ENCODE measurements around the gene RTN4R.

RTN4R gene

GRCh38 chr22:20204806-20205205 is 63.3 kb downstream of the RTN4R start:
- Histone ChIP-seq H3K36me3 (ENCODE audit: control insufficient read depth, insufficient read depth, low read length) (no peaks in the 10 kb centered on the region), H3K9me3 (ENCODE audit: control insufficient read depth, low read length) (no peaks in the 10 kb centered on the region), H3K4me3 (ENCODE audit: insufficient read depth, low read depth, low read length, poor library complexity, severe bottlenecking) (no peak overlapping the region), H3K27me3 (replicated peaks; ENCODE audit: control insufficient read depth, insufficient read depth, low read length, poor library complexity, severe bottlenecking) (no peaks in the 10 kb centered on the region), H3K27ac (ENCODE audit: insufficient read depth, low read length, poor library complexity, severe bottlenecking) (no peak overlapping the region), H3K4me1 (ENCODE audit: control insufficient read depth, insufficient read depth, low read length, poor library complexity, severe bottlenecking) (peaks cover 17% of the 10 kb centered on the region)
- no peak for DNase-seq

DNA sequence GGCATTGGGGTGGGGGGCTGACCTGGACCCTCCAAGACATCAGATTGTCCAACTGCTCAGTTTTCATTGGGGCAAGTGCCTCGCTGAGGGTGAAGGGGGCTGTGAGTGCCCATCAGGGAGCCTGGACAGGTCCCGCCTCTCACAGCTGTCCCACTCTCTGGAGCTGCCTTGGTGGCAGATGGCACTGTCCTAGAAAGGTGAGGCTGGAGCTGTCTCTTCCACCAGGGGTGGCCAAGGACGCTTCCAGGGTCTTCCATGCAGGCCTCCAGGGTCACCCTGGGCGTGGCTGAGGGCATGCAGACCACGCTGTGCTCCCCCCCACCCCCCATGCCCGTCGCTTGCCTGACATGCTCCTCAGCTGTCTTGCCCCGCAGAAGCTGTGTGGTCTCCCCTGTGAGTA is 63.8 kb downstream of the RTN4R start:
- H3K4me3 ChIP-seq (ENCODE audit: insufficient read depth, low read depth, low read length, poor library complexity, severe bottlenecking) = no peak overlapping the region
- DNase-seq = no peak
- H3K4me1 ChIP-seq (ENCODE audit: control insufficient read depth, insufficient read depth, low read length, poor library complexity, severe bottlenecking) = peaks cover 17% of the 10 kb centered on the region
- H3K27me3 ChIP-seq (replicated peaks; ENCODE audit: control insufficient read depth, insufficient read depth, low read length, poor library complexity, severe bottlenecking) = no peaks in the 10 kb centered on the region
- no peaks in the 10 kb centered on the region for H3K36me3 ChIP-seq (ENCODE audit: control insufficient read depth, insufficient read depth, low read length)
- no peak overlapping the region for H3K27ac ChIP-seq (ENCODE audit: insufficient read depth, low read length, poor library complexity, severe bottlenecking)
- no peaks in the 10 kb centered on the region for H3K9me3 ChIP-seq (ENCODE audit: control insufficient read depth, low read length)

GRCh38 chr22:20203552-20204201 is 64.4 kb downstream of the RTN4R start:
- H3K9me3 ChIP-seq (ENCODE audit: control insufficient read depth, low read length) = no peaks in the 10 kb centered on the region
- DNase-seq = no peak
- H3K27me3 ChIP-seq (replicated peaks; ENCODE audit: control insufficient read depth, insufficient read depth, low read length, poor library complexity, severe bottlenecking) = no peaks in the 10 kb centered on the region
- no peaks in the 10 kb centered on the region for H3K36me3 ChIP-seq (ENCODE audit: control insufficient read depth, insufficient read depth, low read length)
- H3K4me3 ChIP-seq (ENCODE audit: insufficient read depth, low read depth, low read length, poor library complexity, severe bottlenecking) = no peak overlapping the region
- H3K27ac ChIP-seq (ENCODE audit: insufficient read depth, low read length, poor library complexity, severe bottlenecking) = no peak overlapping the region
- peaks cover 17% of the 10 kb centered on the region for H3K4me1 ChIP-seq (ENCODE audit: control insufficient read depth, insufficient read depth, low read length, poor library complexity, severe bottlenecking)

DNA sequence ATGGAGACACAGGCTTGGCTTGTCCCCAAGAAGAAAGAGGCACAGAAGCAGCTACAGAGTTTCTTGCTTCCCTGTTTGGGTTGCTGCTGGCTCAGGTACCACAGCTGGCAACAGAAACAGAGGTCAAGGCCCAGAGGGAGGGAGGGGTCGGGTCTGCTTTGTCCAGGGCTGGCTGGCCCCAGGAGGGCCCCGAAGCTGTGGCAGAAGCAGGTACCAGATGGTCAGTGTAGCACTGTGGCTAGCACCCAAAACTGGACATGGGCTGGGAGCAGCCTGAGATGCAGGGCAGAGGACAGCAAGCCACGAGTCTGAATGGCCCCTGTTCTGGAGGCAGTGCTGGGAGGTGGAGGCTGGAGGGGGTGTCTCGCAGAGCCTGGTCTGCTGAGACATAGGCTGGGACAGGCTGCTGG is 65.0 kb downstream of the RTN4R start:
- Histone ChIP-seq H3K36me3 (ENCODE audit: control insufficient read depth, insufficient read depth, low read length) (no peaks in the 10 kb centered on the region), H3K27ac (ENCODE audit: insufficient read depth, low read length, poor library complexity, severe bottlenecking) (no peak overlapping the region), H3K4me3 (ENCODE audit: insufficient read depth, low read depth, low read length, poor library complexity, severe bottlenecking) (no peak overlapping the region), H3K9me3 (ENCODE audit: control insufficient read depth, low read length) (no peaks in the 10 kb centered on the region), H3K27me3 (replicated peaks; ENCODE audit: control insufficient read depth, insufficient read depth, low read length, poor library complexity, severe bottlenecking) (no peaks in the 10 kb centered on the region), H3K4me1 (ENCODE audit: control insufficient read depth, insufficient read depth, low read length, poor library complexity, severe bottlenecking) (peaks cover 15% of the 10 kb centered on the region)
- DNase-seq = no peak

GRCh38 chr22:20201837-20202392 is 66.2 kb downstream of the RTN4R start:
- H3K4me1 ChIP-seq (ENCODE audit: control insufficient read depth, insufficient read depth, low read length, poor library complexity, severe bottlenecking) = peaks cover 7% of the 10 kb centered on the region

DNA sequence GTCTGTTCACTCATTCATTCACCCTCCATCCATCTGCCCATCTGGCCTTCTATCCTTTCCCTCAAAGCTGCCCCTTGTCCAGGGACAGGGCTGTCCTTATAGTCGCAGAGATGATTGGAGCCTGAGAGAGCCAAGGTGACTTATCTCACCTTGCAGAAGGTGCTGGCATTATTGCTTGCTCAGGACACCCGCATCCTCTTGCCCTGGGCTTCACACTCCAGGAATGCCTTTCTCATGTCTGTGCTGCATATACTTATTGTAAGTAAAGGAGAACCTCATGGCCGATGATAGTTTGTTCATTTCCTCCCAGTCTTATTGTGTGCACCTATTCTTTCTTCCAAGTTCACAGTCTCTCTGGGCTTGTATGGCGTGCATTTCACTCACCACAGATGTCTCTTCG is 68.2 kb downstream of the RTN4R start:
- Histone ChIP-seq H3K27me3 (replicated peaks; ENCODE audit: control insufficient read depth, insufficient read depth, low read length, poor library complexity, severe bottlenecking) (no peaks in the 10 kb centered on the region), H3K4me3 (ENCODE audit: insufficient read depth, low read depth, low read length, poor library complexity, severe bottlenecking) (no peak overlapping the region)

More at GRCh38 chr22:20201837-20202392, 66.2 kb downstream of the RTN4R start:
- H3K27me3 ChIP-seq (replicated peaks; ENCODE audit: control insufficient read depth, insufficient read depth, low read length, poor library complexity, severe bottlenecking) = no peaks in the 10 kb centered on the region
- H3K4me3 ChIP-seq (ENCODE audit: insufficient read depth, low read depth, low read length, poor library complexity, severe bottlenecking) = no peak overlapping the region
- DNase-seq = no peak
- H3K36me3 ChIP-seq (ENCODE audit: control insufficient read depth, insufficient read depth, low read length) = no peaks in the 10 kb centered on the region
- no peaks in the 10 kb centered on the region for H3K9me3 ChIP-seq (ENCODE audit: control insufficient read depth, low read length)
- H3K27ac ChIP-seq (ENCODE audit: insufficient read depth, low read length, poor library complexity, severe bottlenecking) = no peak overlapping the region

DNA sequence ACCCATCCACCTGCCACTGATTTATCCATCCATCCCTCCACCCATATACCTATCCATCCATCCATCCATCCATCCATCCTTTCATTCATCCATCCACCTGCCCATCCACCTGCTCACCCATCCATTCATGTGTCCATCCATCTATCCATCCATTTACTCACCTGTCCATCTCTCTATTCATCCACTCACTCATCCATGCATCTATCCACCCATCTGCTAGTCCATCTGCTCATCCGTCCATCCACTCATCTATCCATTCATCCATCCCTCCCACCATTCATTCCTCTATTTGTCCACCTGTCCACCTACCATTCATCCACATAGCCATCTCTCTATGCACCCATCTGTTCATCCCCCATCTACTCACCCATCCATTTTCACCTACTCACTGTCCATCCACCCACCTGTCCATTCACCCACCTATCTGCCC is 68.7 kb downstream of the RTN4R start:
- no peaks in the 10 kb centered on the region for H3K27me3 ChIP-seq (replicated peaks; ENCODE audit: control insufficient read depth, insufficient read depth, low read length, poor library complexity, severe bottlenecking)
- no peak for DNase-seq
- no peaks in the 10 kb centered on the region for H3K4me1 ChIP-seq (ENCODE audit: control insufficient read depth, insufficient read depth, low read length, poor library complexity, severe bottlenecking)
- H3K9me3 ChIP-seq (ENCODE audit: control insufficient read depth, low read length) = no peaks in the 10 kb centered on the region
- no peak overlapping the region for H3K27ac ChIP-seq (ENCODE audit: insufficient read depth, low read length, poor library complexity, severe bottlenecking)
- no peak overlapping the region for H3K4me3 ChIP-seq (ENCODE audit: insufficient read depth, low read depth, low read length, poor library complexity, severe bottlenecking)
- H3K36me3 ChIP-seq (ENCODE audit: control insufficient read depth, insufficient read depth, low read length) = no peaks in the 10 kb centered on the region

More for the DNA sequence above, 68.2 kb downstream of the RTN4R start:
- Histone ChIP-seq H3K9me3 (ENCODE audit: control insufficient read depth, low read length) (no peaks in the 10 kb centered on the region), H3K27ac (ENCODE audit: insufficient read depth, low read length, poor library complexity, severe bottlenecking) (no peak overlapping the region), H3K36me3 (ENCODE audit: control insufficient read depth, insufficient read depth, low read length) (no peaks in the 10 kb centered on the region), H3K4me1 (ENCODE audit: control insufficient read depth, insufficient read depth, low read length, poor library complexity, severe bottlenecking) (no peaks in the 10 kb centered on the region)
- no peak for DNase-seq

GRCh38 chr22:20198557-20199319 is 69.4 kb downstream of the RTN4R start:
- Histone ChIP-seq H3K36me3 (ENCODE audit: control insufficient read depth, insufficient read depth, low read length) (no peaks in the 10 kb centered on the region), H3K4me1 (ENCODE audit: control insufficient read depth, insufficient read depth, low read length, poor library complexity, severe bottlenecking) (no peaks in the 10 kb centered on the region), H3K27ac (ENCODE audit: insufficient read depth, low read length, poor library complexity, severe bottlenecking) (no peak overlapping the region), H3K27me3 (replicated peaks; ENCODE audit: control insufficient read depth, insufficient read depth, low read length, poor library complexity, severe bottlenecking) (no peaks in the 10 kb centered on the region), H3K4me3 (ENCODE audit: insufficient read depth, low read depth, low read length, poor library complexity, severe bottlenecking) (no peak overlapping the region), H3K9me3 (ENCODE audit: control insufficient read depth, low read length) (no peaks in the 10 kb centered on the region)
- no peak for DNase-seq

GRCh38 chr22:20197407-20198030 is 70.6 kb downstream of the RTN4R start:
- Histone ChIP-seq H3K4me1 (ENCODE audit: control insufficient read depth, insufficient read depth, low read length, poor library complexity, severe bottlenecking) (no peaks in the 10 kb centered on the region), H3K9me3 (ENCODE audit: control insufficient read depth, low read length) (no peaks in the 10 kb centered on the region), H3K36me3 (ENCODE audit: control insufficient read depth, insufficient read depth, low read length) (no peaks in the 10 kb centered on the region), H3K4me3 (ENCODE audit: insufficient read depth, low read depth, low read length, poor library complexity, severe bottlenecking) (no peak overlapping the region), H3K27ac (ENCODE audit: insufficient read depth, low read length, poor library complexity, severe bottlenecking) (no peak overlapping the region), H3K27me3 (replicated peaks; ENCODE audit: control insufficient read depth, insufficient read depth, low read length, poor library complexity, severe bottlenecking) (no peaks in the 10 kb centered on the region)
- no peak for DNase-seq
